Cardiac muscle cell (in vitro differentiated cells and primary cell): ENCODE results near the gene PTPN4. TPM values are rescaled to one million over a fixed set of nuclear protein-coding genes. Genes with fewer than 3 reads are reported as not detected.
A peak's percentile ranks its signal among the peaks of the same experiment; 100 is the strongest.

Experiments used
- DNase-seq, 2 donors: peaks; one replicate each; pipeline versions ENCODE4 v3.0.0 to v3.0.0-alpha.2; 2010 to 2017; ENCODE audit warnings: low read depth in 1 of 2, low spot score in 1 of 2
- H3K27ac ChIP-seq: fragments of 200-600 bp; sonication (generic); 2 replicates; pipeline ENCODE4 v1.5.1; 2016
- H3K27me3 ChIP-seq: fragments of 200-600 bp; sonication (generic); 2 replicates; pipeline ENCODE4 v1.6.0; 2016; ENCODE audit warnings: control low read depth
- H3K36me3 ChIP-seq: fragments of 200-600 bp; sonication (generic); 2 replicates; pipeline ENCODE4 v1.5.1; 2016; ENCODE audit warnings: control low read depth
- H3K4me1 ChIP-seq: fragments of 200-600 bp; sonication (generic); 2 replicates; pipeline ENCODE4 v1.8.1; 2017; ENCODE audit warnings: low read depth, mild to moderate bottlenecking, mixed run types
- H3K4me3 ChIP-seq: fragments of 200-600 bp; sonication (generic); 2 replicates; pipeline ENCODE4 v1.5.1; 2016; ENCODE audit warnings: mild to moderate bottlenecking
- H3K9me3 ChIP-seq: fragments of 200-600 bp; sonication (generic); 2 replicates; pipeline ENCODE4 v1.5.1; 2017; ENCODE audit warnings: low read depth, mild to moderate bottlenecking, control low read depth
- polyA plus RNA-seq: library from polyadenylated mRNA; unstranded; fragments of >200 nt; fragmentation: Nextera tagmentation; extraction: Ambion mirVana; gene quantifications from 2 replicates; pipeline ENCODE4 v1.2.1, GENCODE V29; 2016
- total RNA-seq: library from RNA; depleted of rRNA; stranded (reverse); fragments of >200 nt; gene quantifications from 2 replicates; pipeline ENCODE4 v1.2.3, GENCODE V29; 2016
- TF ChIP-seq, protein P1 (sequence below): IDR thresholded peaks from 2 replicates; pipeline ENCODE4 v1.5.1; 2012; ENCODE audit warnings: low read depth, mild to moderate bottlenecking, low read length

Gene PTPN4
- total and polyA plus RNA-seq, 2 experiments from 2014 or later, result 26.3 to 70.3 TPM

DNA sequence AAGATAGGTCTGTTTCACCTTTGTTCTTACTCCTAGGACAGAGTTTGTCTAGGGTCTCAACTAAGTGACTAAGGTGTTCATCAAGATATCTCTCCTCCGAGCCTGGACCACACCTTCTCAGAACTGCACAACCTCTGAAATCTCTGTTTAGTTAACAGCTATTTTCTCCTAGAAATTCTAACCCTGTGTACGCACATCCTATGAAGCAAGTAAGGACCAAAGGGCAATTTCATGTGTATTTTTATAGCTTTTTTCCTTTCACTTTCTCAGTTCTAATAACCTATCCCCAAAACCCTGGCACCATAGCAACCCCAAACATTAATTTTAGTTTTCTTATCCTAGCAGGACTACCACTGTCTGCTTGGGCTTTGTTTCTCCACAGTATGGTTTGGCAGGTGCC, 59.1 kb downstream of the PTPN4 start:
- H3K27ac ChIP-seq, result no peak overlapping the region
- no peaks in the 10 kb centered on the region for H3K36me3 ChIP-seq
- H3K27me3 ChIP-seq, result no peaks in the 10 kb centered on the region
- H3K4me1 ChIP-seq, result no peaks in the 10 kb centered on the region
- TF ChIP-seq, protein P1, sequence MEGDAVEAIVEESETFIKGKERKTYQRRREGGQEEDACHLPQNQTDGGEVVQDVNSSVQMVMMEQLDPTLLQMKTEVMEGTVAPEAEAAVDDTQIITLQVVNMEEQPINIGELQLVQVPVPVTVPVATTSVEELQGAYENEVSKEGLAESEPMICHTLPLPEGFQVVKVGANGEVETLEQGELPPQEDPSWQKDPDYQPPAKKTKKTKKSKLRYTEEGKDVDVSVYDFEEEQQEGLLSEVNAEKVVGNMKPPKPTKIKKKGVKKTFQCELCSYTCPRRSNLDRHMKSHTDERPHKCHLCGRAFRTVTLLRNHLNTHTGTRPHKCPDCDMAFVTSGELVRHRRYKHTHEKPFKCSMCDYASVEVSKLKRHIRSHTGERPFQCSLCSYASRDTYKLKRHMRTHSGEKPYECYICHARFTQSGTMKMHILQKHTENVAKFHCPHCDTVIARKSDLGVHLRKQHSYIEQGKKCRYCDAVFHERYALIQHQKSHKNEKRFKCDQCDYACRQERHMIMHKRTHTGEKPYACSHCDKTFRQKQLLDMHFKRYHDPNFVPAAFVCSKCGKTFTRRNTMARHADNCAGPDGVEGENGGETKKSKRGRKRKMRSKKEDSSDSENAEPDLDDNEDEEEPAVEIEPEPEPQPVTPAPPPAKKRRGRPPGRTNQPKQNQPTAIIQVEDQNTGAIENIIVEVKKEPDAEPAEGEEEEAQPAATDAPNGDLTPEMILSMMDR, result no peak
- no peak for DNase-seq
- H3K9me3 ChIP-seq, result no peaks in the 10 kb centered on the region
- H3K4me3 ChIP-seq, result no peak overlapping the region

DNA sequence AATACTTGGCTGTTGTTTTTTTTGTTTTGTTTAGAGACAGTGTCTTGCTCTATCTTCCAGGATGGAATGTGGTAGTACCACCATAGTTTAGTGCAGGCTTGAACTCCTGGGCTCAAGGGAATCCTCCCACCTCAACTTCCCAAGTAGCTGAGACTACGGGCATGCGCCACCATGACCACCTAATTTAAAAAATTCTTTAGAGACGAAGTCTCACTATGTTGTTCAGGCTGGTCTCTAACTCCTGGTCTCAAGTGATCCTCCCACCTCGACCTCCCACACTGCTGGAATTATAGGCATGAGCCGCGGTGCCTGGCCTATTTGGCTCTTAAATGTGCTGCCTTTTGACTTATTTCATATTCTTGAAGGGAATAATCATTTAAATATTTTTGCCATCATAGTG, 60.1 kb downstream of the PTPN4 start:
- H3K36me3 ChIP-seq, result no peaks in the 10 kb centered on the region
- DNase-seq, result no peak
- no peak overlapping the region for H3K27ac ChIP-seq
- H3K4me3 ChIP-seq, result no peak overlapping the region
- no peaks in the 10 kb centered on the region for H3K9me3 ChIP-seq
- TF ChIP-seq, protein P1, result no peak
- H3K4me1 ChIP-seq, result no peaks in the 10 kb centered on the region
- no peaks in the 10 kb centered on the region for H3K27me3 ChIP-seq

DNA sequence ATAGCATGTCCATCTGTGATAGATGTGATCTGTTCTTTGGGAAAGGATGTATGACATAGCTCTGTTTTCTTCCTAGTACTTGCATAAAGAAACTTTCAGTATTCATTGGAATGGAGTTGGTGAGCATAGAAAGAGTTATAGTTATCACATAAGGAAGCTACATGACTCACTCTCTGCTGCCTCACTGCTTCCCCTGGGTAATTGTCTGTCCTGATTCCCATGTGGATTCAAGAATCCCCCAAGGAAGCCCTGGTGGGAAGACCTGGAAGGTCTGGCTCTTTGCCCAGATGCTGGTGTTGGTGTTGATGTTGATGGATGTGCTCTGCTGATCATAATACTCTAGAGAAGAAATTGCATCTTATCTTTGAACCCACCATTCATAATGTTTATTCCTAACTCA, 60.6 kb downstream of the PTPN4 start:
- no peaks in the 10 kb centered on the region for H3K4me1 ChIP-seq
- TF ChIP-seq, protein P1, result no peak
- H3K4me3 ChIP-seq, result no peak overlapping the region
- no peak overlapping the region for H3K27ac ChIP-seq
- DNase-seq, result peak in 1 of 2 donors; percentile 95
- no peaks in the 10 kb centered on the region for H3K36me3 ChIP-seq
- H3K27me3 ChIP-seq, result no peaks in the 10 kb centered on the region
- H3K9me3 ChIP-seq, result no peaks in the 10 kb centered on the region

DNA sequence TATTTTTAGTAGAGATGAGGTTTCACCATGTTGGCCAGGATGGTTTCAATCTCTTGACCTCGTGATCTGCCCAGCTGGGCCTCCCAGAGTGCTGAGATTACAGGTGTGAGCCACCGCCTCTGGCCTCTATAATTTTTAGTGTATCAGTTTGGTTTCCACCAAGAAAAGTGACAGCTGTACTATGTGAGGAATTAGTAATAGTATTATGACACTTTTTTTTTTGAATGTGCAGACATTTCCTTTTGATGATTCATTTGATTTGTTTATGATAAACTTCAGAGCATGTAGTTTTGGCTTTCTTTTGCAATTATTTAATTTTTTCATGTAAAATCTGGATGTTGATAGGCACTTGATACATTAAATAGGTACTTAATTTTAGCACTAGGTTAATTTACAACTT, 61.5 kb downstream of the PTPN4 start:
- no peaks in the 10 kb centered on the region for H3K4me1 ChIP-seq
- no peaks in the 10 kb centered on the region for H3K9me3 ChIP-seq
- no peak overlapping the region for H3K27ac ChIP-seq
- no peak for DNase-seq
- TF ChIP-seq, protein P1, result no peak
- no peak overlapping the region for H3K4me3 ChIP-seq
- H3K27me3 ChIP-seq, result no peaks in the 10 kb centered on the region
- no peaks in the 10 kb centered on the region for H3K36me3 ChIP-seq

DNA sequence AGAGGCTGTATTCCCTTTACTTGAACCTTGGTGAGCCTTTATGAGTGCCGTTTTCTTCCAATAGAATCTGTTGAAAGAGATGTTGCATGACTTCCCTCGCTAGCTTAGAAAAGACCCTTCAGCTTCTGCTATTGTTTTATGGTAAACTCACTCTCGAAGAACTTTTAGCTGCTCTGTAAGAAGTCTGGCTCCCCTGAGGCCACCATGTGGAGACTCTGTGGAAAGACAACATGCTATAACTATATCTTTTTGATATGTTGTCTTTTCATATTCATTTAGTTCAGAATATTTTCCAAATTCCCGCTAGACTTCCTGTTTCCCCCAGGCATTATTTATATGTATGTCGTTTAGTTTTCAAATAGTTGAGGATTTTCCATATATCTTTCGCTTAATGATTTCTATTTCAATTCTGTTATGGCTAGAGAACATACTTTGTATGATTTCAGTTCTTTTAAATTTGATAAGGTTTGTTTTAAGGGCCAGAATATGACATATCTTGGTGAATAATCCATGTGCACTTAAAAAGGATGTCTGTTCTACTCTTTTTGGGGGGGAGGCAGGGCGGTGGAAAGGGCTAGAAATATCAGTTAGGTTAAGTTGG, 64.1 kb downstream of the PTPN4 start:
- no peaks in the 10 kb centered on the region for H3K9me3 ChIP-seq
- TF ChIP-seq, protein P1, result peak; percentile 81
- H3K36me3 ChIP-seq, result no peaks in the 10 kb centered on the region
- H3K4me3 ChIP-seq, result no peak overlapping the region
- H3K27ac ChIP-seq, result peak overlapping the region; percentile 11
- DNase-seq, result peak; percentile 46 to 70
- no peaks in the 10 kb centered on the region for H3K27me3 ChIP-seq
- H3K4me1 ChIP-seq, result no peaks in the 10 kb centered on the region
